ENCODE data around the gene COL5A2.

The COL5A2 gene

GRCh38 chr2:189179570-189179950, at the start of gene COL5A2:
Gene COL5A2, minus strand, starts transcription at chr2:189179761. Its CDS starts 157 bp downstream, at chr2:189179604.
- no peak for TF ChIP-seq CTCF (IDR thresholded peaks at IDR 0.05; ENCODE audit: control insufficient read depth, extremely low read depth, insufficient read depth)
- no peak within 1 kb of the TSS for H3K4me3 ChIP-seq (ENCODE audit: low read depth, low read length)
- DNase-seq (ENCODE audit: low read depth) = no peak

- TF ChIP-seq CTCF (IDR thresholded peaks at IDR 0.05; ENCODE audit: control insufficient read depth, extremely low read depth, insufficient read depth) = no peak
- DNase-seq (ENCODE audit: low read depth) = peak; percentile 83
Observed at GRCh38 chr2:189226017-189226416, 46.5 kb upstream of the COL5A2 start.

GRCh38 chr2:189225032-189225431, 45.5 kb upstream of the COL5A2 start:
- DNase-seq (ENCODE audit: low read depth) = no peak
- H3K4me3 ChIP-seq (ENCODE audit: low read depth, low read length) = no peak overlapping the region
- no peak for TF ChIP-seq CTCF (IDR thresholded peaks at IDR 0.05; ENCODE audit: control insufficient read depth, extremely low read depth, insufficient read depth)

More at GRCh38 chr2:189226017-189226416, 46.5 kb upstream of the COL5A2 start:
- H3K4me3 ChIP-seq (ENCODE audit: low read depth, low read length) = no peak overlapping the region

- peak; percentile 95 for DNase-seq (ENCODE audit: low read depth)
- no peak for TF ChIP-seq CTCF (IDR thresholded peaks at IDR 0.05; ENCODE audit: control insufficient read depth, extremely low read depth, insufficient read depth)
- H3K4me3 ChIP-seq (ENCODE audit: low read depth, low read length) = no peak overlapping the region
Observed at GRCh38 chr2:189222468-189223105, 43.0 kb upstream of the COL5A2 start.

- no peak for DNase-seq (ENCODE audit: low read depth)
- TF ChIP-seq CTCF (IDR thresholded peaks at IDR 0.05; ENCODE audit: control insufficient read depth, extremely low read depth, insufficient read depth) = no peak
- no peak overlapping the region for H3K4me3 ChIP-seq (ENCODE audit: low read depth, low read length)
Observed at GRCh38 chr2:189221811-189222467, 42.4 kb upstream of the COL5A2 start.

GRCh38 chr2:189218236-189218635, 38.7 kb upstream of the COL5A2 start:
- DNase-seq (ENCODE audit: low read depth) = no peak
- H3K4me3 ChIP-seq (ENCODE audit: low read depth, low read length) = no peak overlapping the region
- no peak for TF ChIP-seq CTCF (IDR thresholded peaks at IDR 0.05; ENCODE audit: control insufficient read depth, extremely low read depth, insufficient read depth)
